Fibroblast of mammary gland (primary cell): Measurements from ENCODE around the gene RFTN1.

Experiments used
- DNase-seq: peaks from one replicate; pipeline ENCODE4 v3.0.0-alpha.2; 2010; ENCODE audit warnings: low read depth
- H3K4me3 ChIP-seq: 2 replicates; pipeline ENCODE4 v1.5.1; 2011; ENCODE audit warnings: low read depth, mild to moderate bottlenecking, low read length, moderate library complexity; ENCODE audit not compliant: control insufficient read depth
- TF ChIP-seq, protein P1 (sequence below): conservative IDR thresholded peaks from 2 replicates; pipeline ENCODE4 v1.5.1; 2011; ENCODE audit warnings: low read depth, low read length, inconsistent platforms; ENCODE audit not compliant: control insufficient read depth, insufficient read depth

RFTN1 gene

GRCh38 chr3:16382845-16383244 is 130.7 kb downstream of the RFTN1 start:
- DNase-seq: no peak
- H3K4me3 ChIP-seq: no peak overlapping the region
- TF ChIP-seq, protein P1, sequence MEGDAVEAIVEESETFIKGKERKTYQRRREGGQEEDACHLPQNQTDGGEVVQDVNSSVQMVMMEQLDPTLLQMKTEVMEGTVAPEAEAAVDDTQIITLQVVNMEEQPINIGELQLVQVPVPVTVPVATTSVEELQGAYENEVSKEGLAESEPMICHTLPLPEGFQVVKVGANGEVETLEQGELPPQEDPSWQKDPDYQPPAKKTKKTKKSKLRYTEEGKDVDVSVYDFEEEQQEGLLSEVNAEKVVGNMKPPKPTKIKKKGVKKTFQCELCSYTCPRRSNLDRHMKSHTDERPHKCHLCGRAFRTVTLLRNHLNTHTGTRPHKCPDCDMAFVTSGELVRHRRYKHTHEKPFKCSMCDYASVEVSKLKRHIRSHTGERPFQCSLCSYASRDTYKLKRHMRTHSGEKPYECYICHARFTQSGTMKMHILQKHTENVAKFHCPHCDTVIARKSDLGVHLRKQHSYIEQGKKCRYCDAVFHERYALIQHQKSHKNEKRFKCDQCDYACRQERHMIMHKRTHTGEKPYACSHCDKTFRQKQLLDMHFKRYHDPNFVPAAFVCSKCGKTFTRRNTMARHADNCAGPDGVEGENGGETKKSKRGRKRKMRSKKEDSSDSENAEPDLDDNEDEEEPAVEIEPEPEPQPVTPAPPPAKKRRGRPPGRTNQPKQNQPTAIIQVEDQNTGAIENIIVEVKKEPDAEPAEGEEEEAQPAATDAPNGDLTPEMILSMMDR: no peak

- no peak overlapping the region for H3K4me3 ChIP-seq
- DNase-seq: no peak
- TF ChIP-seq, protein P1: no peak
These were observed 132.1 kb downstream of the RFTN1 start for GRCh38 chr3:16381426-16381825.

DNA sequence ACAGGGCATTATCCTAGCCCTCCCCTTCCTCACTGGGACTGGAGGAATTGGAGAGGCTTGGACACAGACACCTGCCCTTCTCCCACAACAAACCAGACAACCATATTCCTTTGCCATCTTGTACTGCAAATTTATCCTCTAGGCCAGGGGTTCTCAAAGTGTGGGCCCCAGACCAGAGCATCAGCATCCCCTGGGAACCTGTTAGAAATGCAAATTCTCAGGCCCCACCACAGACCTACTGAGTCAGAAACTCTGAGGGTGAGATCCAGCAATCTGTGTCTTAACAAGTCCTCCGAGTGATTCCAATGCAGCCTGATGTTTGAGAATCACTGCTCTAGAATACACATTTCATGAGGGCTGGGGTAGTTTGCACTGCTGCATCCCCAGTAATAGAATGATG is 133.1 kb downstream of the RFTN1 start:
- TF ChIP-seq, protein P1: no peak
- no peak overlapping the region for H3K4me3 ChIP-seq
- no peak for DNase-seq

- TF ChIP-seq, protein P1: no peak
- DNase-seq: no peak
- H3K4me3 ChIP-seq: no peak overlapping the region
These were observed 133.7 kb downstream of the RFTN1 start for GRCh38 chr3:16379838-16380237.

DNA sequence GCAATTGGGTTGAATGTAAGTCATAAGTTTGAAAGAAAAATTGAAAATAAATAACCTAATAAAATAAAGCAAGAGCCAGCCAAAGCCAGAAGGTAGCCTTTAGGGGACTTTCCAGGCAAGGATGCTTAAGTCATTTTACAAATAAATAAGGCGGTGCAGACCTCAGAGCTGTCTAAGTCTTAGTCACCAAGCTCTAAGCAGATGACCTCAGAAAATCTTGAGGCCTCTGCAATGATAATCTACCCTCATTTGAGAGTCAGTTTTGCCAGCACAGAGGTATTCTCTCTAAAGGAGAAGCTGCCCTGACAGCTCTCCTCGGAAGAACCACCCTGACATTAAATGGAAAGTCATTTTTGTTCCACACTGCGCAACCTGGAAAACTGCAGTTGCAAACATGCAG is 134.6 kb downstream of the RFTN1 start:
- peak; percentile 73 for DNase-seq
- no peak overlapping the region for H3K4me3 ChIP-seq
- TF ChIP-seq, protein P1: no peak

- H3K4me3 ChIP-seq: no peak overlapping the region
- TF ChIP-seq, protein P1: no peak
- no peak for DNase-seq
These were observed 135.1 kb downstream of the RFTN1 start for GRCh38 chr3:16378415-16378814.

GRCh38 chr3:16377847-16378302 is 135.6 kb downstream of the RFTN1 start:
- TF ChIP-seq, protein P1: no peak
- DNase-seq: no peak
- no peak overlapping the region for H3K4me3 ChIP-seq
